Neural cell (in vitro differentiated cells): ENCODE results near the gene SCAF4. TPM values are rescaled to one million over a fixed set of nuclear protein-coding genes. Genes with fewer than 3 reads are reported as not detected.

Experiments
- H2AFZ ChIP-seq: fragments of 200-600, 300-800 bp; sonication (generic), shearing (Covaris generic); 2 replicates; pipeline ENCODE4 v1.6.0; 2014; ENCODE audit warnings: low read depth, mild to moderate bottlenecking, antibody characterized with exemption, low read length, moderate library complexity
- H3F3A ChIP-seq: fragments of 200-600 bp; shearing (Covaris generic); 2 replicates; pipeline ENCODE4 v1.6.1; 2016; ENCODE audit warnings: mild to moderate bottlenecking, moderate library complexity, mixed read lengths, antibody characterized with exemption, low read length; ENCODE audit not compliant: insufficient read depth, poor library complexity, severe bottlenecking
- H3K27ac ChIP-seq: fragments of 200-600, 300-800 bp; sonication (generic), shearing (Covaris generic); 2 replicates; pipeline ENCODE4 v1.5.1; 2014; ENCODE audit warnings: mild to moderate bottlenecking, low read length, moderate library complexity
- H3K27me3 ChIP-seq: fragments of 300-800, 200-600 bp; sonication (generic), shearing (Covaris generic); 2 replicates; pipeline ENCODE4 v1.6.0; 2014; ENCODE audit warnings: mild to moderate bottlenecking, low read depth, low read length, moderate library complexity; ENCODE audit not compliant: insufficient read depth
- H3K36me3 ChIP-seq: fragments of 300-800, 200-600 bp; sonication (generic), shearing (Covaris generic); 2 replicates; pipeline ENCODE4 v1.5.1; 2014; ENCODE audit warnings: mild to moderate bottlenecking, antibody characterized with exemption, low read length, moderate library complexity; ENCODE audit not compliant: insufficient read depth
- H3K4me2 ChIP-seq: fragments of 300-800, 200-600 bp; sonication (generic), shearing (Covaris generic); 2 replicates; pipeline ENCODE4 v1.6.0; 2014; ENCODE audit warnings: mild to moderate bottlenecking, low read length
- H3K4me3 ChIP-seq: fragments of 300-800, 200-600 bp; sonication (generic), shearing (Covaris generic); 2 replicates; pipeline ENCODE4 v1.5.1; 2014; ENCODE audit warnings: mild to moderate bottlenecking, low read length, moderate library complexity
- H3K79me2 ChIP-seq: fragments of 200-600 bp; shearing (Covaris generic); replicated peaks from 2 replicates; pipeline ENCODE4 v1.6.0; 2014; ENCODE audit warnings: mild to moderate bottlenecking, low read length, moderate library complexity; ENCODE audit not compliant: insufficient read depth
- H3K9ac ChIP-seq: fragments of 300-800, 200-600 bp; sonication (generic), shearing (Covaris generic); 2 replicates; pipeline ENCODE4 v1.6.1; 2016; ENCODE audit warnings: mild to moderate bottlenecking, low read length, mixed read lengths
- H3K9me2 ChIP-seq: fragments of 200-600 bp; shearing (Covaris generic); 2 replicates; pipeline ENCODE4 v1.6.1; 2016; ENCODE audit warnings: mild to moderate bottlenecking, low read length, mixed read lengths; ENCODE audit not compliant: insufficient read depth
- H3K9me3 ChIP-seq: fragments of 200-600, 300-800 bp; sonication (generic), shearing (Covaris generic); 2 replicates; pipeline ENCODE4 v1.6.1; 2016; ENCODE audit warnings: mild to moderate bottlenecking, mixed run types, low read length, moderate library complexity, mixed read lengths
- H4K20me1 ChIP-seq: fragments of 200-600 bp; shearing (Covaris generic); 2 replicates; pipeline ENCODE4 v1.6.1; 2016; ENCODE audit warnings: mild to moderate bottlenecking, mixed run types; ENCODE audit not compliant: insufficient read depth
- EP300 ChIP-seq: fragments of 450-650 bp; conservative IDR thresholded peaks from 2 replicates; pipeline ENCODE4 v1.6.1; 2014; ENCODE audit warnings: antibody characterized with exemption, mild to moderate bottlenecking, moderate library complexity; ENCODE audit not compliant: poor library complexity, severe bottlenecking
- EZH2 ChIP-seq: fragments of 200-600, 300-800 bp; shearing (Covaris generic), sonication (generic); IDR thresholded peaks from 2 replicates; pipeline ENCODE4 v1.6.1; 2014; ENCODE audit warnings: antibody characterized with exemption, low read length, borderline replicate concordance, mild to moderate bottlenecking; ENCODE audit not compliant: insufficient read depth, poor library complexity, severe bottlenecking
- MXI1 ChIP-seq: fragments of 450-650 bp; conservative IDR thresholded peaks from 2 replicates; pipeline ENCODE4 v1.6.1; 2014; ENCODE audit warnings: antibody characterized with exemption, mild to moderate bottlenecking; ENCODE audit not compliant: poor library complexity, severe bottlenecking
- POLR2AphosphoS5 ChIP-seq: IDR thresholded peaks from 2 replicates; pipeline ENCODE4 v1.6.1; 2012
- RAD21 ChIP-seq: fragments of 450-650 bp; conservative IDR thresholded peaks from 2 replicates; pipeline ENCODE4 v1.6.1; 2014; ENCODE audit warnings: antibody characterized with exemption, mild to moderate bottlenecking, moderate library complexity
- SMC3 ChIP-seq: fragments of 450-650 bp; conservative IDR thresholded peaks from 2 replicates; pipeline ENCODE4 v1.6.1; 2014; ENCODE audit warnings: antibody characterized with exemption, mild to moderate bottlenecking, moderate library complexity; ENCODE audit not compliant: poor library complexity
- TAF1 ChIP-seq: IDR thresholded peaks from 2 replicates; pipeline ENCODE4 v1.6.1; 2012; ENCODE audit warnings: low read depth
- polyA plus RNA-seq: library from polyadenylated mRNA; depleted of rRNA; stranded (reverse); fragments of >200 nt; gene quantifications from 2 replicates; pipeline ENCODE4 v1.2.3, GENCODE V29; 2014
- TF ChIP-seq, protein P1 (sequence below): IDR thresholded peaks from 2 replicates; pipeline ENCODE4 v1.6.1; 2012; ENCODE audit warnings: borderline replicate concordance
- TF ChIP-seq, protein P2 (sequence below): fragments of 450-650 bp; IDR thresholded peaks from 2 replicates; pipeline ENCODE4 v1.5.1; 2014; ENCODE audit warnings: antibody characterized with exemption, mild to moderate bottlenecking, moderate library complexity; ENCODE audit not compliant: poor library complexity, severe bottlenecking

The SCAF4 gene
- polyA plus RNA-seq, 1 donor from 2014 or later = 5.4 TPM

DNA sequence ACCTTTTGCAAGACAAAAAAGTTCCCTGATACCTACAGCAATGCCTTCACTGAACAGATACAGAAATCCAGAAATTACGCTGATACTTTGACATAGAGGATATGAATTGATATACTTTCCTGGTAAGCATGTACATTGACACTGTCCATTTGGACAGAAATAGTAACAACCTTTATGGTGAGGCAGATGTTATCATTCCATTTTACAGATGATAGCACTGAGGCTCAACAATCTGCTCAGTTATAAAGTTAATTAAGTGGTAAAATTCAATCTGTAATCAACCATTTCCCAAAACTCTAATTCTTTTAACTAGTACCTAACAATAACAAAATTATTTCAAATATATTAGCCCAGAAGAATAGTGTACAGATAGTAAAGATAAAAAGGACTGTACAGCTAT is 20.6 kb downstream of the SCAF4 start:
- Histone ChIP-seq H3K9me3 (no peaks in the 10 kb centered on the region), H2AFZ (no peak overlapping the region), H3K4me3 (no peak overlapping the region), H4K20me1 (no peaks in the 10 kb centered on the region), H3F3A (no peaks in the 10 kb centered on the region), H3K27ac (no peak overlapping the region), H3K9ac (no peak overlapping the region), H3K79me2 (peaks cover 88% of the 10 kb centered on the region), H3K9me2 (no peaks in the 10 kb centered on the region), H3K36me3 (no peaks in the 10 kb centered on the region), H3K4me2 (no peak overlapping the region), H3K27me3 (no peaks in the 10 kb centered on the region)
- TF ChIP-seq EP300 (no peak), SMC3 (no peak), POLR2AphosphoS5 (no peak), EZH2 (no peak), RAD21 (no peak), MXI1 (no peak)

DNA sequence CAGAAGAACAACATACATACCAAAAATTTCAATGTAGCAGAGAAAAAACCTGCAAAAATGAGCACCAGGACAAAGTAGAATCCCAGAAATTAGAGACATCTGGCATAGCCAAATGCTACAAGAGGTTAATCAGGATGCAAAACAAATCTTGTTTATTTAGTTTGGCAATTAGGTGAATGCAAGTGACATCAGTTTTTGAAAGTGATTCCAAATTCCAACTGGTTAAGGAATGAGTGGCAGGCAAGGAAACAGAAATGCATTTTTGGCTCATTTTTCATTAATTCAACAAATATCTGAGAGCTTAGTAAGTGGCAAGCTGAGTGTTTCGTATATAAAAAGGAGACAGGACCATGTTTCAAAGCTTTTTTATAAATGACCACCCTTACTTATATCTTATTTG is 21.3 kb downstream of the SCAF4 start:
- H4K20me1 ChIP-seq = no peaks in the 10 kb centered on the region
- H2AFZ ChIP-seq = no peak overlapping the region
- no peaks in the 10 kb centered on the region for H3K9me3 ChIP-seq
- no peaks in the 10 kb centered on the region for H3F3A ChIP-seq
- H3K27ac ChIP-seq = no peak overlapping the region
- H3K9ac ChIP-seq = no peak overlapping the region
- TF ChIP-seq SMC3 (no peak), MXI1 (no peak), EP300 (no peak), RAD21 (no peak), TAF1 (no peak), EZH2 (no peak), POLR2AphosphoS5 (no peak)
- TF ChIP-seq, protein P1, sequence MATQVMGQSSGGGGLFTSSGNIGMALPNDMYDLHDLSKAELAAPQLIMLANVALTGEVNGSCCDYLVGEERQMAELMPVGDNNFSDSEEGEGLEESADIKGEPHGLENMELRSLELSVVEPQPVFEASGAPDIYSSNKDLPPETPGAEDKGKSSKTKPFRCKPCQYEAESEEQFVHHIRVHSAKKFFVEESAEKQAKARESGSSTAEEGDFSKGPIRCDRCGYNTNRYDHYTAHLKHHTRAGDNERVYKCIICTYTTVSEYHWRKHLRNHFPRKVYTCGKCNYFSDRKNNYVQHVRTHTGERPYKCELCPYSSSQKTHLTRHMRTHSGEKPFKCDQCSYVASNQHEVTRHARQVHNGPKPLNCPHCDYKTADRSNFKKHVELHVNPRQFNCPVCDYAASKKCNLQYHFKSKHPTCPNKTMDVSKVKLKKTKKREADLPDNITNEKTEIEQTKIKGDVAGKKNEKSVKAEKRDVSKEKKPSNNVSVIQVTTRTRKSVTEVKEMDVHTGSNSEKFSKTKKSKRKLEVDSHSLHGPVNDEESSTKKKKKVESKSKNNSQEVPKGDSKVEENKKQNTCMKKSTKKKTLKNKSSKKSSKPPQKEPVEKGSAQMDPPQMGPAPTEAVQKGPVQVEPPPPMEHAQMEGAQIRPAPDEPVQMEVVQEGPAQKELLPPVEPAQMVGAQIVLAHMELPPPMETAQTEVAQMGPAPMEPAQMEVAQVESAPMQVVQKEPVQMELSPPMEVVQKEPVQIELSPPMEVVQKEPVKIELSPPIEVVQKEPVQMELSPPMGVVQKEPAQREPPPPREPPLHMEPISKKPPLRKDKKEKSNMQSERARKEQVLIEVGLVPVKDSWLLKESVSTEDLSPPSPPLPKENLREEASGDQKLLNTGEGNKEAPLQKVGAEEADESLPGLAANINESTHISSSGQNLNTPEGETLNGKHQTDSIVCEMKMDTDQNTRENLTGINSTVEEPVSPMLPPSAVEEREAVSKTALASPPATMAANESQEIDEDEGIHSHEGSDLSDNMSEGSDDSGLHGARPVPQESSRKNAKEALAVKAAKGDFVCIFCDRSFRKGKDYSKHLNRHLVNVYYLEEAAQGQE = no peak
- TF ChIP-seq, protein P2, sequence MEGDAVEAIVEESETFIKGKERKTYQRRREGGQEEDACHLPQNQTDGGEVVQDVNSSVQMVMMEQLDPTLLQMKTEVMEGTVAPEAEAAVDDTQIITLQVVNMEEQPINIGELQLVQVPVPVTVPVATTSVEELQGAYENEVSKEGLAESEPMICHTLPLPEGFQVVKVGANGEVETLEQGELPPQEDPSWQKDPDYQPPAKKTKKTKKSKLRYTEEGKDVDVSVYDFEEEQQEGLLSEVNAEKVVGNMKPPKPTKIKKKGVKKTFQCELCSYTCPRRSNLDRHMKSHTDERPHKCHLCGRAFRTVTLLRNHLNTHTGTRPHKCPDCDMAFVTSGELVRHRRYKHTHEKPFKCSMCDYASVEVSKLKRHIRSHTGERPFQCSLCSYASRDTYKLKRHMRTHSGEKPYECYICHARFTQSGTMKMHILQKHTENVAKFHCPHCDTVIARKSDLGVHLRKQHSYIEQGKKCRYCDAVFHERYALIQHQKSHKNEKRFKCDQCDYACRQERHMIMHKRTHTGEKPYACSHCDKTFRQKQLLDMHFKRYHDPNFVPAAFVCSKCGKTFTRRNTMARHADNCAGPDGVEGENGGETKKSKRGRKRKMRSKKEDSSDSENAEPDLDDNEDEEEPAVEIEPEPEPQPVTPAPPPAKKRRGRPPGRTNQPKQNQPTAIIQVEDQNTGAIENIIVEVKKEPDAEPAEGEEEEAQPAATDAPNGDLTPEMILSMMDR = no peak
- no peaks in the 10 kb centered on the region for H3K9me2 ChIP-seq
- H3K4me3 ChIP-seq = no peak overlapping the region
- H3K36me3 ChIP-seq = no peaks in the 10 kb centered on the region
- H3K79me2 ChIP-seq = peaks cover 88% of the 10 kb centered on the region
- no peak overlapping the region for H3K4me2 ChIP-seq
- H3K27me3 ChIP-seq = no peaks in the 10 kb centered on the region
